IMR-90 (cell line): ENCODE results near the gene HNRNPU.

Experiments used
- CEBPB ChIP-seq: IDR thresholded peaks from 2 replicates; pipeline ENCODE4 v1.6.1; 2012; ENCODE audit warnings: low read depth, low read length, improper control_type of control experiment
- ELK1 ChIP-seq: fragments of 150-350 bp; IDR thresholded peaks from 2 replicates; pipeline ENCODE4 v1.6.1; 2016; ENCODE audit warnings: low read depth, mild to moderate bottlenecking, low read length, moderate library complexity, borderline replicate concordance
- FOS ChIP-seq: fragments of 150-350 bp; IDR thresholded peaks from 2 replicates; pipeline ENCODE4 v1.6.1; 2016; ENCODE audit warnings: low read depth, low read length
- MAFK ChIP-seq: IDR thresholded peaks from 2 replicates; pipeline ENCODE4 v1.6.1; 2012; ENCODE audit warnings: low read depth, low read length, improper control_type of control experiment
- MAZ ChIP-seq: IDR thresholded peaks from 2 replicates; pipeline ENCODE4 v1.6.1; 2012; ENCODE audit warnings: low read depth, mild to moderate bottlenecking, low read length, improper control_type of control experiment, moderate library complexity, borderline replicate concordance
- POLR2A ChIP-seq: IDR thresholded peaks from 2 replicates; pipeline ENCODE4 v1.6.1; 2012; ENCODE audit warnings: mild to moderate bottlenecking, low read depth, low read length
- RAD21 ChIP-seq: IDR thresholded peaks from 2 replicates; pipeline ENCODE4 v1.6.1; 2012; ENCODE audit warnings: low read length, improper control_type of control experiment
- RCOR1 ChIP-seq: IDR thresholded peaks from 2 replicates; pipeline ENCODE4 v1.6.1; 2012; ENCODE audit warnings: mild to moderate bottlenecking, low read length, improper control_type of control experiment; ENCODE audit not compliant: insufficient replicate concordance
- RFX5 ChIP-seq: IDR thresholded peaks from 2 replicates; pipeline ENCODE4 v1.8.0; 2012; ENCODE audit warnings: low read depth, mild to moderate bottlenecking, low read length, moderate library complexity
- USF2 ChIP-seq: fragments of 150-350 bp; IDR thresholded peaks from 2 replicates; pipeline ENCODE4 v1.6.1; 2017; ENCODE audit warnings: mild to moderate bottlenecking, antibody characterized with exemption, low read length, low read depth
- TF ChIP-seq, protein P1 (sequence below): conservative IDR thresholded peaks from 2 replicates; pipeline ENCODE4 v1.5.1; 2012; ENCODE audit warnings: mild to moderate bottlenecking, low read depth, low read length, improper control_type of control experiment

GRCh38 chr1:244857761-244858160, 6.6 kb downstream of the HNRNPU start:
- TF ChIP-seq, protein P1, sequence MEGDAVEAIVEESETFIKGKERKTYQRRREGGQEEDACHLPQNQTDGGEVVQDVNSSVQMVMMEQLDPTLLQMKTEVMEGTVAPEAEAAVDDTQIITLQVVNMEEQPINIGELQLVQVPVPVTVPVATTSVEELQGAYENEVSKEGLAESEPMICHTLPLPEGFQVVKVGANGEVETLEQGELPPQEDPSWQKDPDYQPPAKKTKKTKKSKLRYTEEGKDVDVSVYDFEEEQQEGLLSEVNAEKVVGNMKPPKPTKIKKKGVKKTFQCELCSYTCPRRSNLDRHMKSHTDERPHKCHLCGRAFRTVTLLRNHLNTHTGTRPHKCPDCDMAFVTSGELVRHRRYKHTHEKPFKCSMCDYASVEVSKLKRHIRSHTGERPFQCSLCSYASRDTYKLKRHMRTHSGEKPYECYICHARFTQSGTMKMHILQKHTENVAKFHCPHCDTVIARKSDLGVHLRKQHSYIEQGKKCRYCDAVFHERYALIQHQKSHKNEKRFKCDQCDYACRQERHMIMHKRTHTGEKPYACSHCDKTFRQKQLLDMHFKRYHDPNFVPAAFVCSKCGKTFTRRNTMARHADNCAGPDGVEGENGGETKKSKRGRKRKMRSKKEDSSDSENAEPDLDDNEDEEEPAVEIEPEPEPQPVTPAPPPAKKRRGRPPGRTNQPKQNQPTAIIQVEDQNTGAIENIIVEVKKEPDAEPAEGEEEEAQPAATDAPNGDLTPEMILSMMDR: no peak
- TF ChIP-seq POLR2A (no peak), RFX5 (no peak), USF2 (no peak), CEBPB (no peak), MAZ (no peak), RCOR1 (no peak), FOS (no peak), ELK1 (no peak), RAD21 (no peak), MAFK (0 out of 2 replicates have a peak, but pooled peaks have one; percentile 30)
